ENCODE results near the gene HMGB1. TPM values are rescaled to one million over a fixed set of nuclear protein-coding genes. Genes with fewer than 3 reads are reported as not detected.

Gene HMGB1
- total and polyA plus RNA-seq, 4 donors = 83.9 to 276 (median 195) TPM

GRCh38 chr13:30510811-30511371 lies 45.2 kb upstream of the HMGB1 start:
- H3K36me3 ChIP-seq (ENCODE audit: control insufficient read depth in 4 of 4, insufficient read depth in 3 of 4, low read depth in 1 of 4, low read length in 3 of 4) = no peaks in the 10 kb centered on the region
- H3K9ac ChIP-seq (ENCODE audit: low read depth in 1 of 2, low read length in 2 of 2) = no peak overlapping the region
- H3K4me3 ChIP-seq (ENCODE audit: low read depth in 1 of 3, low read length in 3 of 3) = no peak overlapping the region
- 90% methylated on average over 4 of the region's 4 CpGs for WGBS
- no peaks in the 10 kb centered on the region for H3K4me1 ChIP-seq (ENCODE audit: control insufficient read depth in 4 of 4, insufficient read depth in 4 of 4, low read length in 3 of 4)
- TF ChIP-seq GABPA (IDR thresholded peaks at IDR 0.05 in 1 of 2, conservative IDR thresholded peaks at IDR 0.05 in 1 of 2) (no peak), FOXA1 (IDR thresholded peaks at IDR 0.05) (no peak), REST (IDR thresholded peaks at IDR 0.05) (no peak), YY1 (IDR thresholded peaks at IDR 0.05) (no peak), MAX (IDR thresholded peaks at IDR 0.05) (no peak), NR2F2 (IDR thresholded peaks at IDR 0.05) (no peak), CTCF (IDR thresholded peaks at IDR 0.05; ENCODE audit: low read depth, low read length, missing input control) (no peak), HNF4G (IDR thresholded peaks at IDR 0.05) (no peak)
- no peaks in the 10 kb centered on the region for H3K9me3 ChIP-seq (ENCODE audit: control insufficient read depth in 4 of 4, low read length in 3 of 4)
- no peaks in the 10 kb centered on the region for H3K27me3 ChIP-seq (ENCODE audit: control insufficient read depth in 4 of 4, insufficient read depth in 4 of 4, low read length in 3 of 4)
- no peak for DNase-seq (ENCODE audit: low spot score)
- H3K27ac ChIP-seq (ENCODE audit: low read depth in 1 of 2, low read length in 2 of 2) = no peak overlapping the region

GRCh38 chr13:30510091-30510490 lies 44.4 kb upstream of the HMGB1 start:
- H3K9me3 ChIP-seq (ENCODE audit: control insufficient read depth in 4 of 4, low read length in 3 of 4) = no peaks in the 10 kb centered on the region
- TF ChIP-seq FOXA1 (IDR thresholded peaks at IDR 0.05) = no peak
- no peak for TF ChIP-seq RXRA (IDR thresholded peaks at IDR 0.05)
- TF ChIP-seq REST (IDR thresholded peaks at IDR 0.05) = no peak
- TF ChIP-seq RAD21 (IDR thresholded peaks at IDR 0.05) = no peak
- TF ChIP-seq YY1 (IDR thresholded peaks at IDR 0.05) = no peak
- no peak for TF ChIP-seq HNF4A (conservative IDR thresholded peaks at IDR 0.05)
- no peak for TF ChIP-seq NR2F2 (IDR thresholded peaks at IDR 0.05)
- no peak for TF ChIP-seq ATF3 (IDR thresholded peaks at IDR 0.05)
- TF ChIP-seq MAX (IDR thresholded peaks at IDR 0.05) = no peak
- no peak for TF ChIP-seq ZBTB33 (IDR thresholded peaks at IDR 0.05)
- no peak for TF ChIP-seq SP1 (IDR thresholded peaks at IDR 0.05)
- H3K4me1 ChIP-seq (ENCODE audit: control insufficient read depth in 4 of 4, insufficient read depth in 4 of 4, low read length in 3 of 4) = no peaks in the 10 kb centered on the region
- H3K4me3 ChIP-seq (ENCODE audit: low read depth in 1 of 3, low read length in 3 of 3) = no peak overlapping the region
- no peaks in the 10 kb centered on the region for H3K27me3 ChIP-seq (ENCODE audit: control insufficient read depth in 4 of 4, insufficient read depth in 4 of 4, low read length in 3 of 4)
- H3K9ac ChIP-seq (ENCODE audit: low read depth in 1 of 2, low read length in 2 of 2) = no peak overlapping the region
- no peaks in the 10 kb centered on the region for H3K36me3 ChIP-seq (ENCODE audit: control insufficient read depth in 4 of 4, insufficient read depth in 3 of 4, low read depth in 1 of 4, low read length in 3 of 4)
- no peak for DNase-seq (ENCODE audit: low spot score)
- H3K27ac ChIP-seq (ENCODE audit: low read depth in 1 of 2, low read length in 2 of 2) = no peak overlapping the region
- WGBS = 86% methylated on average over 4 of the region's 4 CpGs

Data from liver (tissue), 9 donors.